ENCODE measurements around the gene LGR6. TPM values are rescaled to one million over a fixed set of nuclear protein-coding genes. Genes with fewer than 3 reads are reported as not detected.

LGR6 gene
- total and polyA plus RNA-seq, 10 of the 15 experiments (the other 5 are each of a cell fraction or from before 2014, with no cell fraction given) = not detected

GRCh38 chr1:202173993-202174392, 19.6 kb upstream of the LGR6 start:
- TF ChIP-seq POLR2A (IDR thresholded peaks at IDR 0.05; ENCODE audit: low read depth, low read length) = 0 out of 2 replicates have a peak, but pooled peaks have one; percentile 5
- no peak for TF ChIP-seq SKIL (IDR thresholded peaks at IDR 0.05; ENCODE audit: low read depth, poor library complexity, severe bottlenecking)
- no peak for TF ChIP-seq POLR2AphosphoS2 (IDR thresholded peaks at IDR 0.05; ENCODE audit: low read depth, low read length)
- H3K27ac ChIP-seq (ENCODE audit: control insufficient read depth, insufficient read depth) = no peak overlapping the region
- no peaks in the 10 kb centered on the region for H3K4me1 ChIP-seq (ENCODE audit: control insufficient read depth, insufficient read depth, low read length)
- H3K79me2 ChIP-seq (ENCODE audit: control insufficient read depth, insufficient read depth, low read length) = no peaks in the 10 kb centered on the region
- WGBS (ENCODE audit: insufficient coverage, insufficient replicate concordance, low lambda C conversion rate, missing lambda C conversion rate) = 49% methylated on average over 7 of the region's 7 CpGs
- POLR2A ChIA-PET = interaction anchor here (0.5 kb wide), 1 partner anchor 220 kb away, joined by 3 read pairs; no protein-coding TSS in a partner anchor
- DNase-seq (ENCODE audit: low read depth, low spot score) (no peak), ATAC-seq (no peak), FAIRE-seq (no peak)
- no peak overlapping the region for H3K9ac ChIP-seq (ENCODE audit: control insufficient read depth, insufficient read depth, low read length)
- intact Hi-C loops (cut with micrococcal nuclease; ENCODE audit: unreplicated experiment) (no loop called here), in situ Hi-C loops (cut with MboI) (no loop called here)
- SMC1A ChIA-PET (ENCODE audit: uncharacterized antibody, unreplicated experiment) = interaction anchor here (1.5 to 3.0 kb wide), 2 partner anchors 10 to 19 kb away, joined by 4 to 10 read pairs; no protein-coding TSS in a partner anchor
- no peaks in the 10 kb centered on the region for H3K9me3 ChIP-seq (replicated peaks; ENCODE audit: control insufficient read depth, insufficient read depth, low read length)
- no peak overlapping the region for H2AFZ ChIP-seq (ENCODE audit: control insufficient read depth, low read depth, low read length)
- CTCF ChIA-PET = interaction anchor here (1.2 to 3.6 kb wide), 8 partner anchors 8 to 38 kb away, joined by 3 to 20 read pairs (median 5); partner anchors contain the start of genes LGR6 and PTPN7
- no TSS peak for BruUV-seq (replicated peaks)
- RAD21 ChIA-PET (ENCODE audit: unreplicated experiment) = interaction anchor here (1.7 kb wide), 1 partner anchor 8 kb away, joined by 6 read pairs; no protein-coding TSS in a partner anchor
- no peaks in the 10 kb centered on the region for H4K20me1 ChIP-seq (ENCODE audit: control insufficient read depth, insufficient read depth)
- no peak overlapping the region for H3K4me2 ChIP-seq (ENCODE audit: control insufficient read depth, insufficient read depth)
- no peaks in the 10 kb centered on the region for H3K36me3 ChIP-seq (ENCODE audit: control insufficient read depth in 2 of 2, insufficient read depth in 2 of 2, low read length in 1 of 2)
- no peak overlapping the region for H3K4me3 ChIP-seq
- H3K27me3 ChIP-seq (replicated peaks in 1 of 2; ENCODE audit: control insufficient read depth in 2 of 2, insufficient read depth in 2 of 2, low read length in 1 of 2) = no peaks in the 10 kb centered on the region
